GM10847 (cell line): ENCODE results near the gene MGLL.

Experiments
- POLR2A ChIP-seq: IDR thresholded peaks from 2 replicates; pipeline ENCODE4 v1.6.1; 2011; ENCODE audit not compliant: insufficient read length; ENCODE audit errors: extremely low read depth

Gene MGLL

DNA sequence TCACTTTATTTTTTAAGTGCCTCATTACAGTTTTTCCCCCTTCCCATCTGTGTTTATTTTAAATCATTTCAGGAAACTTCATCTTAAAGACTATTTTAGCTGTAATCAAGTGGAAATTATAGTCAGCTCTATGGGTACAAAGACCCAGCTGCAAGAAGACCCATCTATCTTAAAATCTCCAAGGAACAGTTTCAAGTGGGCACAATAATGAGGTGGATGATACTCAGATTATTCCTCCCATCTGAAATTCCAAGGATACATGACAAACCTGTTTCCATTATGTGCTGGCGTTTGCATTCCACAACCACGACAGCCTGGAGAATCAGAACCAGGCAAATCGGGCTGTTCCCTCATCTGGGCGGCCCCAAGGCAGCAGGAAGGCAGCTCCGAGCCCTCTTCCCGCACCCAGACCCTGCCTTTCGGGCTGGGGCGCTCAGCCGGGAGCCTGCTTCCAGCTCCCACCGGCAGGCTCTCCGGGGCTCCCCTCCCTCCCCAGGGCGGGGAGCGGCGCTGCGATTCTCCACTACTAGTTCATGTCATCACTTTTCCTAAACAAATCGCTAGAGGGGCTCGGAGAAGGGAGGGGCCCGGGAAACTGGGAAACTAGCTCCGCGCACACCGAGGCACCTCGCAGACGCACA is at the start of gene MGLL:
MGLL (minus strand) TSS at position 475 of the 641 bp plus-strand sequence; CDS start at position 278, 197 bp downstream.
- TF ChIP-seq POLR2A: no peak

DNA sequence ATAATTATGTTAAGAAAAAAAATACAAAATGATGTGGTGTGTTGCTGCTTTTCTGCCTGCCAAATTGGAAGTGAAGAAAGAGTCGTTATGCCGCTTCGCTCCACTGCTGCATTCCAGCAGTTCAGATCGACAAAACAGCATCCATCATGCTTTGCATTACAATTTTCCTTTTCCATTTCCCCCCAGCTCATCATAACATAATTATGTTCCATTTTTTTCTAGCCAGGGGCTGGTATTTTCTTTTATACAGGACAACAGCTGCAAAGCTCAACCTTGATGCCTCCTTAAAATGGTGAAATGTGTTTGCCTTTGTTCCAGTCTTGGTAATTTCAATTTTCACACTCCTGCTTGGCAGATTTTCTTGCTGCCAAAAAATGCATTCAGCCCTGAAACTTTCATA is 47.8 kb upstream of the MGLL start:
- no peak for TF ChIP-seq POLR2A

GRCh38 chr3:127867986-127868385 is 45.7 kb upstream of the MGLL start:
- TF ChIP-seq POLR2A: no peak

DNA sequence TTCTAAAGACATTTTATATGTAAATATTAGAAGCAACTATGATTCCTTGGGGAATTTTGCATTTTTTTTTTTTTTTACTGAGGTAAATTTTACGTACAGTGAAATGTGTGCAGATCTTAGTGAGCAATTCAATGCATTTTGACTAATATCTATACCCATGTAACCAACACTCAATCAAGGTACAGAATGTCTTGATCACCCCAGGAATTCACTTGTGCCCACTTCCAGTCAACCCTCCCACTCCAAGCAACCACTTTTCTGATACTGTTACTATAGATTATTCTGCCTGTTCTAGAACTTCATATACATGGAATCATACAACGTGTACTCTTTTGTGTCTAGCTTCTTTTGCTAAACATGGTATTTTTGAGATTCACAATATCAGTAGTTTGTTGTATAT is 45.1 kb upstream of the MGLL start:
- no peak for TF ChIP-seq POLR2A

- TF ChIP-seq POLR2A: no peak
These were observed 43.6 kb upstream of the MGLL start for GRCh38 chr3:127865941-127866340.

- TF ChIP-seq POLR2A: no peak
These were observed 37.9 kb upstream of the MGLL start for GRCh38 chr3:127860211-127860696.

GRCh38 chr3:127859730-127860129 is 37.4 kb upstream of the MGLL start:
- no peak for TF ChIP-seq POLR2A

DNA sequence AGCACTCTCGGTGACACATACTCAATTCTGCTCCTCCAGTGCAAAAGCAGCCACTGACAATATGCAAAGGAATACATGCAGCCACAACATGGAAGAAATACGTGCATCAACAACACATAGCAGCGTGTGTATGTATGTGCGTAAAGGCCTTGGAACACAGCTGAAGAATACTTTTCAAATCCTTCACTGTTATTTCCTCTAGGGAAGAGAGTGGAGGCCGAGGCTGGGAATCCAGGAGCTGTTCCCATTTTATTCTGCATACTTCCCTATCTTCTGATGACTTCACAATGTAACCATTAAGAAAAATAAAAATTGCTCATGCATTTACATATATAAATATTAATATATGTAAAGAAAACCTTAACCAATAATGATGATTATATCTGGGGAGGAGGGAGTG is 36.6 kb upstream of the MGLL start:
- no peak for TF ChIP-seq POLR2A

- no peak for TF ChIP-seq POLR2A
These were observed 36.2 kb upstream of the MGLL start for GRCh38 chr3:127858521-127858920.

DNA sequence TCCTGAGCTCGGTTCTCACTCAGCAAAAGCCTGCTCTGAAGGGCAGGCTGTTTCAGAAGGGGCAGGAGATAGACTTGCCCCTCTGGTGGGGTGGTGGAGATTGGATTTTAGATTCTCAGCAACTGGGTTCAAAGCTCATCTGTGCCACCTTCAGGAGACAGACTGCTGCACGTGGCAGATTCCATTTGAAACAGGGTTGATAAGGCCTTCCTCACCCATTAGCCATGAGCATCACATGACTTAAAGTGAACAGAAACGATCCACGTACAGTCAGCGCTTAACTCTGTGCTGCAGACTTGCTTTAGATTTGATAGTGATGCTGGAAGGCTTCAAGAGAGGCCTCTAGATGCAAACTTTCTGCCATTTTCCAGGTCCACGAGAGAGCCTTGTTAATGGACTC is 35.0 kb upstream of the MGLL start:
- no peak for TF ChIP-seq POLR2A

- no peak for TF ChIP-seq POLR2A
These were observed 34.5 kb upstream of the MGLL start for GRCh38 chr3:127856801-127857200.

DNA sequence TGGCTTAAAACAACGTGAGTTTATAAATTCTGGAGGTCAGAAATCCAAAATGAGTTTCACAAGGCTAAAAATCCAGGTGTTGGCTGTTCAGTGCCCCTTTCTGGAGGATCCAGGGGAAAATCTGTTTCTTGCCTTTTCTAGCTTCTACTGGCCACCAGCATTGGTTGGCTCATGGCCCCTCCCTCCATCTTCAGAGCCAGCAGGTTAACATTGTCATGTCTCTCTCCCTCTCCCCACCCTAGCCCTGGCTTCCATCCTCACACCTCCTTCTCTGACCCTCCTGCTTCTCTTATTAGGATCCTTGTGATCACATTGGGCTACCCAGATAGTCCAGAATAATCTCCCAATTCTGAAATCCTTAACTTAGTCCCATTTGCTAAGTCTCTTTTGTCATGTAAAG is 32.9 kb upstream of the MGLL start:
- TF ChIP-seq POLR2A: no peak

DNA sequence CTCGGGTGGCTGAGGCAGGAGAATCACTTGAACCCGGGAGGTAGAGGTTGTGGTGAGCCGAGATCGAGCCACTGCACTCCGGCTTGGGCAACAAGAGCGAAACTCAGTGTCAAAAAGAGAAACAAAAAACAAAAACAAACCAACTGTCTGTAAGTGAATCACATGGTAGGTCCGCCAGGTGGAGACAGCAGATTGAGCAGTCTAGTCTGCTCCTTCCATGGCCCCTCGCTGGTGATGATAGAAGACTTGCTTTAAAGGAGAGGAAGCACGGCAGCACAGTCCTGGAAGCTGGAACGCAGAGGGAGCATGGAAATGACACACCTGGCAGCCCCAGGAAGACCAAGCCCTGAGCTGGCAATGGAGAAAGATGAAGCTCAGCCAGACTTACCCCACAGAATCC is 31.4 kb upstream of the MGLL start:
- TF ChIP-seq POLR2A: no peak

DNA sequence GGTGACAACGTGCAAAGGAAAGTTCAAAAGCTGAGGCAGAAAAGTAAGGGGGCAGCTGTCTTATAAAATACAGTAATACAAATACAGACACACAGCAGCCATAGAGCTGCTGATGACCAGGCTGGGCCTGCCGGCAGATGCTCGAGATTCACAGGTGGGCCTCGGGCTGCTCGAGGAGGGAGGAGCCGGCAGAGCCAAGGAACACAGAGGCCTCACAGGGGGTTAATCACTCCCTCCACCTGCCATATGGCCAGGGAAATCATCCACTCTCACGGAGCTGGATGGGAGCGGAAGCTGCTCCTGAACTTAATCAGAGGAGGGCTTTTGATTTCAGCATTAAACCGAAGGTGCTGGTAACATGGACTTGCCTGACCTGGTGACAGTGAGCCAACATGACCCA is 29.6 kb upstream of the MGLL start:
- TF ChIP-seq POLR2A: no peak

- no peak for TF ChIP-seq POLR2A
These were observed 27.1 kb upstream of the MGLL start for GRCh38 chr3:127849368-127849767.

- no peak for TF ChIP-seq POLR2A
These were observed 26.1 kb upstream of the MGLL start for GRCh38 chr3:127848131-127849129.

DNA sequence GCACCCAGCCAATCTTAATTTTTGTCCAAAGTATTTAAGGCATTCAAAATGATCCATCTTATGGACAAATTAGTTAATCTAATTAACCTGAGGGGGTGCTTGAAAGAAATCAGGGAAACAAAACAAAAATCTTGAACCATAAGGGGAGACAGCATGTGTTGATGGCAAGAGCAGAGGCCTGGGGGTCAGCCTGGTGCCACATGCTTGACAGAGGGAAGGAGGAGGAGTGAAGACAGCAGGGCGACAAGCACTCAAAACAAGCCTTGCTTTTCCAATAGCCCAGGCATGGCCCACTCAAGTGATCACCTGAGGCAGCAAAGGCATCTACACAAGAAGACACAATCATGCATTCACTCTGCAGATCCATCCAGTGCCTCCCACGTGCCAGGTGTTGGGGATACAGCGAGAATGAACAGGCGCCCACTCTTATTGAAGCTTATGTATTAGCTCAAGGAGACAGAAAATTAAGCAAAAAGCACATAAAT is 25.0 kb upstream of the MGLL start:
- TF ChIP-seq POLR2A: no peak

DNA sequence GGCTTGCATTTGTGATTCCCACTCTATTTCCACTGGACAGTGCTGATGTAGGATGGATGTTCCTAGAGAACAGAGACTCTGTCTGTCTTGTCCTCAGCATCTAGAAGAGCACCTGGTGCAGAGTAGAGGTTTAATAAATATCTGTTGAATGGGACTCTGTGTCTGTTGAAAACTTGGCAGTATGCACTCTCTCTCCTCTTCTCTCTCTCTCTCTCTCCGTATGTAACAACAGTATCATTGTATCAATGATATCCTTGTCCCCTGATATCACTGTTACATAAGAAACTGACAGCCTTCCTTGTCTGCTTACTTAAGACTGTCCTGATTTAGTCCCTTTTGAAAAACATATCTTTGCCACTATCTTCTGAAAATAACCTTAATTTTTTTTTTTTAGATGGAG is 24.3 kb upstream of the MGLL start:
- no peak for TF ChIP-seq POLR2A
